ENCODE results near the gene GTSF1L. TPM values are rescaled to one million over a fixed set of nuclear protein-coding genes. Genes with fewer than 3 reads are reported as not detected.

The GTSF1L gene
- total RNA-seq, 1 donor from 2014 or later: 0.39 TPM

Other genes starting within 250 kb of the GTSF1L start
- gene L3MBTL1, start 219.3 kb downstream of the GTSF1L start, total RNA-seq: 8.7 and 8.9 TPM in 2 replicates
- gene SGK2, start 168.0 kb downstream of the GTSF1L start, total RNA-seq: 0.17 TPM in 1 of 2 replicates, not detected in the other
- 18.3 and 18.7 TPM in 2 replicates for gene IFT52, start 136.1 kb downstream of the GTSF1L start, total RNA-seq
- 95.1 and 95.5 TPM in 2 replicates for gene MYBL2, start 59.9 kb downstream of the GTSF1L start, total RNA-seq
- 4.0 and 4.8 TPM in 2 replicates for gene TOX2, start 187.8 kb upstream of the GTSF1L start, total RNA-seq

All from activated T-helper 1 cell treated with anti-CD3 and anti-CD28 coated beads, Interleukin-12 subunit alpha, Interleukin-12 subunit beta, Interleukin-2, Interleukin-4 antibody, amounts not matched to agents 30 ng/mL and 10 ng/mL and 1 ng/mL, durations not matched to agents 14 hours and 24 hours and 36 hours (primary cell).